GM23338 (cell line): ENCODE measurements around the gene GRID1. TPM values are rescaled to one million over a fixed set of nuclear protein-coding genes. Genes with fewer than 3 reads are reported as not detected.

ENCODE experiments used
- ATAC-seq: fragments of 200-7000 bp; cut with Tn5 transposase; 3 replicates; pipeline ENCODE4 v1.9.1; 2020
- DNase-seq: peaks from one replicate; pipeline ENCODE4 v3.0.0-alpha.2; 2015; ENCODE audit warnings: low spot score
- H2AFZ ChIP-seq: fragments of 200-600 bp; sonication (generic); 2 replicates; pipeline ENCODE4 v1.8.0; 2016; ENCODE audit warnings: antibody characterized with exemption, mild to moderate bottlenecking, moderate library complexity
- H3F3A ChIP-seq: fragments of 200-600 bp; sonication (generic); replicated peaks from 2 replicates; pipeline ENCODE4 v1.8.0; 2017; ENCODE audit warnings: antibody characterized with exemption, mixed run types, low read depth
- H3K27ac ChIP-seq: fragments of 200-600 bp; sonication (generic); 2 replicates; pipeline ENCODE4 v1.6.1; 2016; ENCODE audit warnings: low read depth
- H3K27me3 ChIP-seq: fragments of 200-600 bp; sonication (generic); 2 replicates; pipeline ENCODE4 v1.8.0; 2016; ENCODE audit warnings: mild to moderate bottlenecking, mixed run types, moderate library complexity; ENCODE audit not compliant: insufficient read depth
- H3K36me3 ChIP-seq: fragments of 200-600 bp; sonication (generic); 2 replicates; pipeline ENCODE4 v1.8.0; 2016; ENCODE audit warnings: mild to moderate bottlenecking; ENCODE audit not compliant: insufficient read depth
- H3K4me1 ChIP-seq: fragments of 200-600 bp; sonication (generic); 2 replicates; pipeline ENCODE4 v1.8.0; 2016; ENCODE audit warnings: mild to moderate bottlenecking, moderate library complexity; ENCODE audit not compliant: insufficient read depth
- H3K4me2 ChIP-seq: fragments of 200-600 bp; sonication (generic); 2 replicates; pipeline ENCODE4 v1.7.1; 2017; ENCODE audit warnings: mixed run types
- H3K4me3 ChIP-seq: fragments of 200-600 bp; sonication (generic); 2 replicates; pipeline ENCODE4 v1.6.1; 2016; ENCODE audit warnings: mixed run types
- H3K79me2 ChIP-seq: fragments of 200-600 bp; sonication (generic); replicated peaks from 2 replicates; pipeline ENCODE4 v1.8.0; 2017; ENCODE audit warnings: mild to moderate bottlenecking; ENCODE audit not compliant: insufficient read depth
- H3K9me2 ChIP-seq: fragments of 200-600 bp; sonication (generic); 2 replicates; pipeline ENCODE4 v1.8.0; 2017; ENCODE audit not compliant: insufficient read depth
- H4K20me1 ChIP-seq: fragments of 200-600 bp; sonication (generic); replicated peaks from 2 replicates; pipeline ENCODE4 v1.8.0; 2017; ENCODE audit warnings: mild to moderate bottlenecking; ENCODE audit not compliant: insufficient read depth
- H3K27ac Mint-ChIP-seq: 2 replicates; pipeline ENCODE4 v1.8.0; 2020; ENCODE audit warnings: inconsistent platforms, mild to moderate bottlenecking, moderate library complexity, mixed read lengths
- H3K27me3 Mint-ChIP-seq: 3 replicates; pipeline ENCODE4 v1.8.0; 2022; ENCODE audit warnings: low read depth, mild to moderate bottlenecking, moderate library complexity, mixed read lengths, inconsistent platforms; ENCODE audit not compliant: insufficient read depth, poor library complexity
- H3K36me3 Mint-ChIP-seq: 3 replicates; pipeline ENCODE4 v1.8.0; 2021; ENCODE audit warnings: low read depth, mild to moderate bottlenecking, inconsistent platforms, moderate library complexity, mixed read lengths
- H3K4me1 Mint-ChIP-seq: 3 replicates; pipeline ENCODE4 v1.8.0; 2020; ENCODE audit warnings: mild to moderate bottlenecking, inconsistent platforms, mixed read lengths
- H3K4me3 Mint-ChIP-seq: 3 replicates; pipeline ENCODE4 v1.8.0; 2021; ENCODE audit warnings: moderate library complexity, mild to moderate bottlenecking, inconsistent platforms, mixed read lengths
- H3K9me3 Mint-ChIP-seq: 3 replicates; pipeline ENCODE4 v1.8.0; 2020; ENCODE audit warnings: moderate library complexity, mild to moderate bottlenecking, inconsistent platforms, mixed read lengths
- CTCF ChIP-seq, 2 experiments: fragments of 200-600 bp in 1 of 2; sonication (generic) in 1 of 2; conservative IDR thresholded peaks; 2 replicates each; pipeline versions ENCODE4 v1.5.1 to v1.6.1; 2016 to 2017; ENCODE audit warnings: antibody characterized with exemption in 2 of 2, low read depth in 2 of 2, mild to moderate bottlenecking in 2 of 2, moderate library complexity in 1 of 2
- ETS1 ChIP-seq: IDR thresholded peaks from 2 replicates; pipeline ENCODE4 v1.6.1; 2016; ENCODE audit warnings: antibody characterized with exemption
- EZH2 ChIP-seq: fragments of 200-600 bp; sonication (generic); IDR thresholded peaks from one replicate; pipeline ENCODE4 v1.8.0; 2017; ENCODE audit warnings: antibody characterized with exemption, mild to moderate bottlenecking, low read depth; ENCODE audit not compliant: unreplicated experiment
- REST ChIP-seq: IDR thresholded peaks from one replicate; pipeline ENCODE4 v1.6.1; 2018; ENCODE audit warnings: antibody characterized with exemption; ENCODE audit not compliant: unreplicated experiment
- STAT1 ChIP-seq: IDR thresholded peaks from one replicate; pipeline ENCODE4 v1.6.1; 2016; ENCODE audit warnings: antibody characterized with exemption; ENCODE audit not compliant: unreplicated experiment
- ZNF114 ChIP-seq: fragments of 250-450 bp; sonication (Bioruptor Pico); IDR thresholded peaks from 2 replicates; pipeline ENCODE4 v1.5.0; 2020; ENCODE audit warnings: mild to moderate bottlenecking, moderate library complexity
- ZNF331 ChIP-seq: fragments of 250-450 bp; sonication (Bioruptor Pico); IDR thresholded peaks from 2 replicates; pipeline ENCODE4 v1.5.0; 2020; ENCODE audit warnings: low read depth, mild to moderate bottlenecking, moderate library complexity
- polyA plus RNA-seq: library from polyadenylated mRNA; unstranded; fragments of >200 nt; fragmentation: Nextera tagmentation; extraction: Ambion mirVana; gene quantifications from 2 replicates; pipeline ENCODE4 v1.2.1, GENCODE V29; 2016
- total RNA-seq: library from RNA; depleted of rRNA; stranded (reverse); fragments of >200 nt; shearing (Covaris generic); gene quantifications from 2 replicates; pipeline ENCODE4 v1.2.3, GENCODE V29; 2014

GRID1 gene
- total and polyA plus RNA-seq, 2 experiments from 2014 or later: 0.14 to 0.15 TPM

- TF ChIP-seq ZNF114 (CRISPR knock-in tag): no peak
These were observed 22.3 kb downstream of the GRID1 start (continued) for GRCh38 chr10:86344281-86344680.

GRCh38 chr10:86343761-86344160 is 22.8 kb downstream of the GRID1 start:
- Histone ChIP-seq H3K4me3 (no peak overlapping the region), H3K27ac (no peak overlapping the region), H3K79me2 (no peaks in the 10 kb centered on the region), H3K27me3 (no peaks in the 10 kb centered on the region), H3F3A (no peaks in the 10 kb centered on the region), H4K20me1 (no peaks in the 10 kb centered on the region), H3K36me3 (no peaks in the 10 kb centered on the region), H3K9me2 (no peaks in the 10 kb centered on the region), H3K4me2 (no peak overlapping the region), H2AFZ (no peak overlapping the region), H3K4me1 (peaks cover 13% of the 10 kb centered on the region)
- Mint-ChIP-seq H3K36me3 (no peaks in the 10 kb centered on the region), H3K27ac (no peak overlapping the region), H3K4me3 (no peak overlapping the region), H3K27me3 (peaks cover 19% of the 10 kb centered on the region), H3K4me1 (peaks cover 22% of the 10 kb centered on the region), H3K9me3 (peaks cover 3% of the 10 kb centered on the region; the same call in 2 of the 3 replicates)
- ATAC-seq (no peak), DNase-seq (no peak)
- TF ChIP-seq STAT1 (no peak), CTCF (conservative IDR thresholded peaks at IDR 0.05; ENCODE audit: low read depth in 2 of 2) (no peak), ZNF114 (CRISPR knock-in tag) (no peak), ETS1 (no peak), EZH2 (no peak), REST (no peak), ZNF331 (CRISPR knock-in tag) (no peak)
